ENCODE data around the gene ATP1B2. TPM values are rescaled to one million over a fixed set of nuclear protein-coding genes. Genes with fewer than 3 reads are reported as not detected.

The ATP1B2 gene
- polyA plus RNA-seq, 1 of the 3 experiments (the other 2 are of a cell fraction) = 0.05 TPM

DNA sequence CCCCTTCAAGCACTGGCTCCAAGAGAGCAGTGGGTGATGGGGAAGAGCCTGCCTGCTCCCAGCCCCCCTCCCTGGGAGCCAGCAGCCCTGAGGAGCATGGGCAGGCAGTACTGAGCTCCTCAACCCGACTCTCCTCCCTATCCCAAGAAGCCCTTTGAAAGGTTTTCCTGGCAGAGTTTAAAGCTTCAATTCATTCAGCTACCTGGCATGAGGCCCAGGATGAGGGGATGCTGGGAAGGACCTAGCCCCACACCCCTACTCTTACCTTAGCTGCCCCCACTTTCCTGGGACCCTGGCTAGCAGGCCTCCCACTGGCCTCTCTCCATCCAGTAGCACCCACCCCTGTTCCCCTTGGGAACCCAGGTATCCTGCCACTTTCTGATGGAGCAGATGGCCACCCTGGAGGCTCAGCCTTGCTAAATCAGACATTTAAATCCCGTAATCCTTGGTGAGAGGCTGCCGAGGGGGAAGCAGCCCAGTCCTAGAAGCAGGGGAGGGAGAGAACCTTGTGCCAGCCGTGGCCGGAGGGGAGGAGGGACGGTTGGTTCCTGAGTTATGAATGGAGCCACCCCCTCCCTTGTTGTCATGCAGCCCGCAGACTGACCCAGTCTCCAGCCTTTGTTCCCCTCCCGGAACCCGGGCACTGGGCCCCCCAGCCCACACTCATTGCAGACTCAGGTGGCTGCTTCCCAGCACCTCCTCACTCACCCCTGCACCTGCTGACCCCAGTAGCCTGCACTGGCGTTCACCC is 17.1 kb downstream of the ATP1B2 start (continued):
- TF ChIP-seq, protein P1, sequence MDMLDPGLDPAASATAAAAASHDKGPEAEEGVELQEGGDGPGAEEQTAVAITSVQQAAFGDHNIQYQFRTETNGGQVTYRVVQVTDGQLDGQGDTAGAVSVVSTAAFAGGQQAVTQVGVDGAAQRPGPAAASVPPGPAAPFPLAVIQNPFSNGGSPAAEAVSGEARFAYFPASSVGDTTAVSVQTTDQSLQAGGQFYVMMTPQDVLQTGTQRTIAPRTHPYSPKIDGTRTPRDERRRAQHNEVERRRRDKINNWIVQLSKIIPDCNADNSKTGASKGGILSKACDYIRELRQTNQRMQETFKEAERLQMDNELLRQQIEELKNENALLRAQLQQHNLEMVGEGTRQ (IDR thresholded peaks at IDR 0.05; ENCODE audit: borderline replicate concordance, low read depth, low read length) = no peak
- no peak for TF ChIP-seq GABPA (IDR thresholded peaks at IDR 0.05; ENCODE audit: low read depth)
- TF ChIP-seq, protein P2, sequence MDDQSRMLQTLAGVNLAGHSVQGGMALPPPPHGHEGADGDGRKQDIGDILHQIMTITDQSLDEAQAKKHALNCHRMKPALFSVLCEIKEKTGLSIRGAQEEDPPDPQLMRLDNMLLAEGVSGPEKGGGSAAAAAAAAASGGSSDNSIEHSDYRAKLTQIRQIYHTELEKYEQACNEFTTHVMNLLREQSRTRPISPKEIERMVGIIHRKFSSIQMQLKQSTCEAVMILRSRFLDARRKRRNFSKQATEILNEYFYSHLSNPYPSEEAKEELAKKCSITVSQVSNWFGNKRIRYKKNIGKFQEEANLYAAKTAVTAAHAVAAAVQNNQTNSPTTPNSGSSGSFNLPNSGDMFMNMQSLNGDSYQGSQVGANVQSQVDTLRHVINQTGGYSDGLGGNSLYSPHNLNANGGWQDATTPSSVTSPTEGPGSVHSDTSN (IDR thresholded peaks at IDR 0.05) = no peak
- no peak for TF ChIP-seq RAD21 (IDR thresholded peaks at IDR 0.05; ENCODE audit: low read length)
- TF ChIP-seq, protein P3, sequence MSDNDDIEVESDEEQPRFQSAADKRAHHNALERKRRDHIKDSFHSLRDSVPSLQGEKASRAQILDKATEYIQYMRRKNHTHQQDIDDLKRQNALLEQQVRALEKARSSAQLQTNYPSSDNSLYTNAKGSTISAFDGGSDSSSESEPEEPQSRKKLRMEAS (IDR thresholded peaks at IDR 0.05; ENCODE audit: low read depth) = no peak

DNA sequence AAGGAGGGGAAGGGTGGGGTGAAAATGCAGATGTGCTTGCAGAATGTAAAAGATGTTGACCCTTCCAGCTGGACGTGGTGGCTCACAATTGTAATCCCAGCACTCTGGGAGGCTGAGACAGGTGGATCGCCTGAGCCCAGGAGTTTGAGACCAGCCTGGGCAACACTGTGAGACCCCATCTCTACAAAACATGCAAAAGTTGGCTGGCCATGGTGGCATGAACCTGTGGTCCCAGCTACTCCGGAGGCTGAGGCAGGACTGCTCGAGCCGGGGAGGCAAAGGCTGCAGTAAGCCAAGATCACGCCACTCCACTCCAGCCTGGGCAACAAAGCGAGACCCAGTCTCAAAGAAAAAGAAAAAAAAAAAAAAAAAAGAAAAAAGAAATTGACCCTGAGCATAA is 17.8 kb downstream of the ATP1B2 start:
- Histone ChIP-seq H3K9me3 (no peaks in the 10 kb centered on the region), H3K4me2 (no peak overlapping the region), H4K20me1 (ENCODE audit: insufficient read depth) (no peaks in the 10 kb centered on the region), H3K27me3 (ENCODE audit: insufficient read depth) (no peaks in the 10 kb centered on the region), H3K4me1 (ENCODE audit: control insufficient read depth in 1 of 2, insufficient read depth in 2 of 2, low read depth in 1 of 2, low read length in 1 of 2) (no peaks in the 10 kb centered on the region), H3K36me3 (replicated peaks in 1 of 2; ENCODE audit: control insufficient read depth in 1 of 2, insufficient read depth in 2 of 2, low read length in 1 of 2) (peaks cover 30 to 31% of the 10 kb centered on the region in 2 experiments), H3K79me2 (ENCODE audit: insufficient read depth) (no peaks in the 10 kb centered on the region), H3K9ac (no peak overlapping the region), H3K9me2 (no peaks in the 10 kb centered on the region), H3F3A (replicated peaks; ENCODE audit: insufficient read depth) (peaks cover 5% of the 10 kb centered on the region), H3K27ac (ENCODE audit: low read depth in 2 of 2, low read length in 1 of 2) (no peak overlapping the region), H3K4me3 (ENCODE audit: low read depth in 2 of 2, low read length in 1 of 2) (no peak overlapping the region), H2AFZ (ENCODE audit: low read depth) (no peak overlapping the region)
- WGBS (ENCODE audit: low lambda C conversion rate) = 92% methylated on average over 7 of the region's 7 CpGs
- CTCF ChIA-PET = interaction anchor here (1.6 kb wide), 1 partner anchor 17 kb away, joined by 3 read pairs; no protein-coding TSS in a partner anchor
- DNase-seq = no peak
- POLR2A ChIA-PET = interaction anchor here (1.0 kb wide), 1 partner anchor 17 kb away, joined by 3 read pairs; no protein-coding TSS in a partner anchor
- TF ChIP-seq, protein P3 (IDR thresholded peaks at IDR 0.05; ENCODE audit: low read depth) = no peak
- TF ChIP-seq SMC3 (IDR thresholded peaks at IDR 0.05; ENCODE audit: low read depth, low read length) (no peak), YY1 (IDR thresholded peaks at IDR 0.05; ENCODE audit: low read depth) (no peak), CHD2 (IDR thresholded peaks at IDR 0.05; ENCODE audit: low read length, partially characterized antibody) (no peak), FOXM1 (IDR thresholded peaks at IDR 0.05; ENCODE audit: low read depth) (no peak), POLR2AphosphoS5 (IDR thresholded peaks at IDR 0.05; ENCODE audit: low read depth, low read length) (no peak), FOSL2 (IDR thresholded peaks at IDR 0.05; ENCODE audit: borderline replicate concordance, low read depth) (no peak), RFX5 (IDR thresholded peaks at IDR 0.05; ENCODE audit: low read length) (no peak), NRF1 (IDR thresholded peaks at IDR 0.05; ENCODE audit: low read depth, low read length) (no peak), TAF1 (IDR thresholded peaks at IDR 0.05; ENCODE audit: borderline replicate concordance, low read depth, low read length) (no peak), TCF12 (IDR thresholded peaks at IDR 0.05) (no peak), MEF2A (IDR thresholded peaks at IDR 0.05; ENCODE audit: borderline replicate concordance, low read depth) (no peak), GABPA (IDR thresholded peaks at IDR 0.05; ENCODE audit: low read depth) (no peak)
- TF ChIP-seq, protein P4, sequence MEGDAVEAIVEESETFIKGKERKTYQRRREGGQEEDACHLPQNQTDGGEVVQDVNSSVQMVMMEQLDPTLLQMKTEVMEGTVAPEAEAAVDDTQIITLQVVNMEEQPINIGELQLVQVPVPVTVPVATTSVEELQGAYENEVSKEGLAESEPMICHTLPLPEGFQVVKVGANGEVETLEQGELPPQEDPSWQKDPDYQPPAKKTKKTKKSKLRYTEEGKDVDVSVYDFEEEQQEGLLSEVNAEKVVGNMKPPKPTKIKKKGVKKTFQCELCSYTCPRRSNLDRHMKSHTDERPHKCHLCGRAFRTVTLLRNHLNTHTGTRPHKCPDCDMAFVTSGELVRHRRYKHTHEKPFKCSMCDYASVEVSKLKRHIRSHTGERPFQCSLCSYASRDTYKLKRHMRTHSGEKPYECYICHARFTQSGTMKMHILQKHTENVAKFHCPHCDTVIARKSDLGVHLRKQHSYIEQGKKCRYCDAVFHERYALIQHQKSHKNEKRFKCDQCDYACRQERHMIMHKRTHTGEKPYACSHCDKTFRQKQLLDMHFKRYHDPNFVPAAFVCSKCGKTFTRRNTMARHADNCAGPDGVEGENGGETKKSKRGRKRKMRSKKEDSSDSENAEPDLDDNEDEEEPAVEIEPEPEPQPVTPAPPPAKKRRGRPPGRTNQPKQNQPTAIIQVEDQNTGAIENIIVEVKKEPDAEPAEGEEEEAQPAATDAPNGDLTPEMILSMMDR (IDR thresholded peaks at IDR 0.05) = no peak
- TF ChIP-seq, protein P1 (IDR thresholded peaks at IDR 0.05; ENCODE audit: borderline replicate concordance, low read depth, low read length) = no peak
- TF ChIP-seq, protein P5, sequence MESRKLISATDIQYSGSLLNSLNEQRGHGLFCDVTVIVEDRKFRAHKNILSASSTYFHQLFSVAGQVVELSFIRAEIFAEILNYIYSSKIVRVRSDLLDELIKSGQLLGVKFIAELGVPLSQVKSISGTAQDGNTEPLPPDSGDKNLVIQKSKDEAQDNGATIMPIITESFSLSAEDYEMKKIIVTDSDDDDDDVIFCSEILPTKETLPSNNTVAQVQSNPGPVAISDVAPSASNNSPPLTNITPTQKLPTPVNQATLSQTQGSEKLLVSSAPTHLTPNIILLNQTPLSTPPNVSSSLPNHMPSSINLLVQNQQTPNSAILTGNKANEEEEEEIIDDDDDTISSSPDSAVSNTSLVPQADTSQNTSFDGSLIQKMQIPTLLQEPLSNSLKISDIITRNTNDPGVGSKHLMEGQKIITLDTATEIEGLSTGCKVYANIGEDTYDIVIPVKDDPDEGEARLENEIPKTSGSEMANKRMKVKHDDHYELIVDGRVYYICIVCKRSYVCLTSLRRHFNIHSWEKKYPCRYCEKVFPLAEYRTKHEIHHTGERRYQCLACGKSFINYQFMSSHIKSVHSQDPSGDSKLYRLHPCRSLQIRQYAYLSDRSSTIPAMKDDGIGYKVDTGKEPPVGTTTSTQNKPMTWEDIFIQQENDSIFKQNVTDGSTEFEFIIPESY (IDR thresholded peaks at IDR 0.05; ENCODE audit: borderline replicate concordance, low read depth) = no peak
- TF ChIP-seq, protein P6, sequence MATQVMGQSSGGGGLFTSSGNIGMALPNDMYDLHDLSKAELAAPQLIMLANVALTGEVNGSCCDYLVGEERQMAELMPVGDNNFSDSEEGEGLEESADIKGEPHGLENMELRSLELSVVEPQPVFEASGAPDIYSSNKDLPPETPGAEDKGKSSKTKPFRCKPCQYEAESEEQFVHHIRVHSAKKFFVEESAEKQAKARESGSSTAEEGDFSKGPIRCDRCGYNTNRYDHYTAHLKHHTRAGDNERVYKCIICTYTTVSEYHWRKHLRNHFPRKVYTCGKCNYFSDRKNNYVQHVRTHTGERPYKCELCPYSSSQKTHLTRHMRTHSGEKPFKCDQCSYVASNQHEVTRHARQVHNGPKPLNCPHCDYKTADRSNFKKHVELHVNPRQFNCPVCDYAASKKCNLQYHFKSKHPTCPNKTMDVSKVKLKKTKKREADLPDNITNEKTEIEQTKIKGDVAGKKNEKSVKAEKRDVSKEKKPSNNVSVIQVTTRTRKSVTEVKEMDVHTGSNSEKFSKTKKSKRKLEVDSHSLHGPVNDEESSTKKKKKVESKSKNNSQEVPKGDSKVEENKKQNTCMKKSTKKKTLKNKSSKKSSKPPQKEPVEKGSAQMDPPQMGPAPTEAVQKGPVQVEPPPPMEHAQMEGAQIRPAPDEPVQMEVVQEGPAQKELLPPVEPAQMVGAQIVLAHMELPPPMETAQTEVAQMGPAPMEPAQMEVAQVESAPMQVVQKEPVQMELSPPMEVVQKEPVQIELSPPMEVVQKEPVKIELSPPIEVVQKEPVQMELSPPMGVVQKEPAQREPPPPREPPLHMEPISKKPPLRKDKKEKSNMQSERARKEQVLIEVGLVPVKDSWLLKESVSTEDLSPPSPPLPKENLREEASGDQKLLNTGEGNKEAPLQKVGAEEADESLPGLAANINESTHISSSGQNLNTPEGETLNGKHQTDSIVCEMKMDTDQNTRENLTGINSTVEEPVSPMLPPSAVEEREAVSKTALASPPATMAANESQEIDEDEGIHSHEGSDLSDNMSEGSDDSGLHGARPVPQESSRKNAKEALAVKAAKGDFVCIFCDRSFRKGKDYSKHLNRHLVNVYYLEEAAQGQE (IDR thresholded peaks at IDR 0.05; ENCODE audit: low read depth, low read length) = no peak
